ENCODE data around the gene GABRG3.
"Not testable (repeated sequence)": the region's sequence is repeated elsewhere in the genome, so short reads cannot be mapped to it uniquely, and the experiment has no call there.

Gene GABRG3

GRCh38 chr15:27191515-27191914, 220.5 kb downstream of the GABRG3 start:
- not testable (repeated sequence) for DNase-seq

- no peak for DNase-seq
Observed at GRCh38 chr15:27196691-27197090, 225.7 kb downstream of the GABRG3 start.

GRCh38 chr15:27201425-27201824, 230.4 kb downstream of the GABRG3 start:
- no peak for DNase-seq

GRCh38 chr15:27210176-27210575, 239.2 kb downstream of the GABRG3 start:
- no peak for DNase-seq

GRCh38 chr15:27214032-27214431, 243.1 kb downstream of the GABRG3 start:
- DNase-seq = no peak

DNA sequence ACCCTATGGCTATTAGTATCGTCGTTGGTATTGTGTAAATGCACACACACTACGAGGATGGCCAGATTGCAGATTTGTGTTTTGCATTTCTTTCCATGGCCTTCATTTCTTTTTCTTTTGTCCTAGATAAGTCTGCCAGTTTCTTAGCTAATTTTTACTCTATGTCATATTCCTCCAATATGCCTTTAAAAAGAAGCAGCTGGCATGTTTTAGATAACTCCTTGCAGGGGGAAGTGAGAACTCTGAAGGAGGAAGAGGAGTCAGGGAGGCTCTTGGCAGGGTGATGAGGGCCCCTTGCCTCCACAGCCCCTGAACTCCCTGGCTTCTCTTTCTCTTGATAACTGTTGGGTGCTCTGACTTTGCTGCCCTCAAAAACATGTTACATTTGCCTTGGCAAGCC, 244.0 kb downstream of the GABRG3 start:
- no peak for DNase-seq

DNA sequence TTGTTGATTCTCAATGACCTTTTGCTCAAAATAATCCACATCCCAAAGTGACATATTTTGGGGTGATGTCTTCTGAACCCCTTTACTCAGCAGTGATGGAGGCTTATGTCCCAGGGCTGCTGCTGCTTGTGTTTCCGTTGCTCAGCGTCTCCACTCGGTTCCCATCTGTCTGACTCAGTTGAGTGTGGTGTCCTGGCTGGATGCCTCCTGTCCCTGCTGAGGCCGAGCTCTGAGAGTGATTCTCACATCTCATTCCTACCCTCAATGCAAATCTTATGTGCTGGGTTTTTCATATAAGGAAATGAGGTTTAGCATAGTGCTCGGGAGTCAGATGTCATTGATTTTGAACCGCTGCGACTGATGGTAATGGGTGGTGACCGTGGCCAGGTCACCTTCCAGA, 247.4 kb downstream of the GABRG3 start:
- DNase-seq = no peak

DNA sequence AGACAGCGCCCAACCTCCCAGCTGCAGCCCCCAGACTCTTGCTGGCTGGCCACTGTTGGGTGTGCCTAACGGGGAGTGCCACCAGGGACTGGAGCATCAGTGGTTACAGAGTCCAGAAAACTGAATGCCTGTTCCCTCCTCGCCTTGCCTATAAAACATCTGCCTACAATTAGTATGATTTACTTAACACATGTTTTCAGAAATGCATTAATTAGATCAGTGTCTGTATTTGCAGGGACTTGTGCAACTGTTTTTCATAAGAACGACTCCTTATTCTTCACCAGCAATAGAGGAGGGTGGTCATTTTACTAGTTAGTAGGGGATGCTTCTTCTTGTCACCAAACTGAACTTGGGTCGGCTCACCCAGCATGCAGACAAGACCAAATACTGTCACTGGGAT, 248.7 kb downstream of the GABRG3 start:
- DNase-seq = no peak

- DNase-seq = no peak
Observed at GRCh38 chr15:27220199-27220598, 249.2 kb downstream of the GABRG3 start.

- no peak for DNase-seq
Observed at GRCh38 chr15:27222479-27222878, 251.5 kb downstream of the GABRG3 start.

GRCh38 chr15:27223179-27223578, 252.2 kb downstream of the GABRG3 start:
- DNase-seq = no peak

- DNase-seq = no peak
Observed at GRCh38 chr15:27231811-27232210, 260.8 kb downstream of the GABRG3 start.

DNA sequence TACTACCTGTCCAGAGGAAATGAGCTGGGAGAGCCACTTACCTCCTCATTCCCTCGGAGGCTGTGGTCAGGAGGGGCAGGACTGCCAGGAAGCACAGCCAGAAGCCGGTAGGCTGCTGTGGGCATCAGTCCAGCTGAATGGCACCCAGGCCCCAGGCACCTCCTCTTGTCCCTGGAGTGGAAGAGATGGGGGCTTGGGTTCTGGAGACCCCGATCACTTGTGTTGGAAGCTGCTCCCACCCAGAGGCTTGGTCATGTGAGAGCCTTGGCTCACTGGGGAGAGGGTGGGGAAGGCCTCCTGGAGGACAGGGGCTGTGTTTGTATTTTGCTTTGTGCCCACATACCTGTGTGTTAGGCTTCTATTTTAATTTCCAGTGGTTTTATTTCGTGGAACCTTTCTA, 261.9 kb downstream of the GABRG3 start:
- DNase-seq = no peak

- DNase-seq = no peak
Observed at GRCh38 chr15:27234593-27234992, 263.6 kb downstream of the GABRG3 start.

DNA sequence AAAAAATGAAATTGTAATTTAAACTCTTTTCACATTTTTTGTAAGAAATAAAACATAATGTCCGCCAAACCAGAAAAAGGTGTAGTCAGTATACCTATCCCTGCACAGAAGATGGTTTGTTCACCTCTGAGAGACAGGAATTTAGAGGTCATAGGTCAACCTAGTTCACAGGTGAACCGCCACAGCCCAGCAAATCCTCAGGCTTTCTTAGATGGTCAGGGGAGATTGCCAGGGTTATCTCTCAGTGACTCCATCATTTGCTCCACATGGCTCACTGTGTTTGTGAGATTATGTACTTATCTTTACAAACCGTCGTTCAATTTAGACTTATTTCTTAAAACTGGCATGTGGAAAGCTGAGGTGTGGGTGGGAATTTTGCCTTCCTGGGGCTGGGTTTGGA, 264.2 kb downstream of the GABRG3 start:
- DNase-seq = no peak

- DNase-seq = no peak
Observed at GRCh38 chr15:27235681-27236080, 264.7 kb downstream of the GABRG3 start.

- DNase-seq = no peak
Observed at GRCh38 chr15:27237319-27237939, 266.4 kb downstream of the GABRG3 start.

DNA sequence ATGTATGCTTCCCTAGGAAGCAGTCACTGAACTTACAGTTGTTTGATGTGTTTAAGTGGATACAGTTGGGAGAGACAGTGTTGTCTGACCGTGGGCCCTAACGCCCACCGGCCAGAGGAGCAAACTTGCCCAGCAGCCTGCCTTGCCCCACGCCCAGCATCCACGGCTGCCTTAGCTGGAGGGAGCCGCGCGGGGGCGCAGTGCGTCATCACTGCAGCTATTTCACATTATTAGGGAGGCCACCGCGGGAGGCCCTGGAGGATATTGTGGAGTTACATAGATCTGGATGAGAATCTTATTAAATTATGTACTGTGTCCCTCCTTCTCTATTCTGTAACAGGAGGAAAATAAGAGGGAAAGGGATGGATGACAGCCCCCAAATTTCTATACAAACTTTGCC, 267.2 kb downstream of the GABRG3 start:
- no peak for DNase-seq

DNA sequence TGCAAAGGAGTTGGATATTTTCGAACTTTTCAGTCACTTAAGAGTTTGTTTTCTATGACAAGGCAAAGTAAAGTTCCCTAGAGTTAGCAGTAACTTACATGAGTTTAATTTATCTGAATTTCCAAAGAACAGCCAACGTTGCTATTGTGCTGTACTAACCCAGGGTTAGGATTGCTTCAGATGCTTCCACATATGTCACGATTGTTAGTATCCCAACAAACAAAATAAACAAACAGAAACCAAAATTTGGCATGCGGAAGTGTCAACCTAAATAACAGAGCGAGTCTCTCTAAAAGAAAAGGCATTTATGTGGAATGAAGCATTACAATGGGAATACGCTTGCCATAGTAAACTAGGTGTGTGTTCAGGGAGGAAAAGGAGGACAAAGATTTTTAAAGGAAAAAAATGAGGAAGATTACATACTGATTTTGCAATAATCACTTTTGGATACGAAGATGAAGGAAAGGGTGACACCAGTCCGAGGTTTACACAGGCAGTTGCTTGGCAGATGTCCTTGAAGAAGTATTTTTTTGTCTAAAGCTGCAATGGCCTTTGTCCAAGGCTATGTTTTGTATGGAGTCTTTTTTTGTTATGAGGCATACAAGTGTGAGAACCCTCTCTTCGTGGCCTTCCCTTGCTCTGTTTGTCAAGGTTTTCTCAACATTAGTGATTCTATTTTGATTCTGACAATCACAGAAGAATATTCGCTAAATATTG, 267.9 kb downstream of the GABRG3 start:
- DNase-seq = no peak

DNA sequence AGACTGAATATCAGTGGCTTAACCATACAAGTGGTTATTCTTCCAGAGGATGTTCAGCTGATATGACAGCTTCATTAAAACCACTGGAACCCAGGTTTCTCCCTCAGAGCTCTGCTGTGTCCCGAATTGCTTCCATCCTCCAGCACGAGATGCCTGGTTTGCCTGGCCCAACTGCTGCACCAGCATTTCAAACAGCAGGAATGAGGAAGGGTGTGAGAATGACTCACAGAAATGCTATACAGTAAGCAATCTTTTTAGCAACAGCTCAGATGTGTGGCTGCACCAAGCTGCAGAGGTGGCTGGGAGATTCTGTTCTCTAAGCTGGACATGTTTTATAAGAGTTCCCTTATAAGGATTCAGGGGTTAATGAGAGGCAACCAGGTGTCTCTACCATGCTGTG, 271.0 kb downstream of the GABRG3 start:
- DNase-seq = no peak

DNA sequence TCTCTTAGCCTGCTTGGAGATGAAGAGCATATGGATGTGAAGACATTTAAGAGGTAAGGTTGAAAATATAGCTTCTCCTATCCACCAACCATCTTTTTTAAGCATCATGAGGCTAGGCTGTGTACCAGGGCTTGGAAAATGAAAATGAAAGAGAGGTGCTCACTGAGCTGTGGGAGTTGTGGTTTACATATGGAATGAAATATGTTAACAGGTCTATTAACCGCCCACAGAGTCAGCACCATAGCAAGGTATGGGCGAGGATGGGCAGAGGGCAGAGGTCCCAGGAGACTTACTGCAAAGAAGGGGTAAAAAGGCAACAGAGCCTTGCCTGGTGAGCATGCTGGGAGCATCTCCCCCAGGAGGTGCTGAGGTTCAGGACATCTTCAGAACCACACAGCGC, 273.1 kb downstream of the GABRG3 start:
- no peak for DNase-seq

DNA sequence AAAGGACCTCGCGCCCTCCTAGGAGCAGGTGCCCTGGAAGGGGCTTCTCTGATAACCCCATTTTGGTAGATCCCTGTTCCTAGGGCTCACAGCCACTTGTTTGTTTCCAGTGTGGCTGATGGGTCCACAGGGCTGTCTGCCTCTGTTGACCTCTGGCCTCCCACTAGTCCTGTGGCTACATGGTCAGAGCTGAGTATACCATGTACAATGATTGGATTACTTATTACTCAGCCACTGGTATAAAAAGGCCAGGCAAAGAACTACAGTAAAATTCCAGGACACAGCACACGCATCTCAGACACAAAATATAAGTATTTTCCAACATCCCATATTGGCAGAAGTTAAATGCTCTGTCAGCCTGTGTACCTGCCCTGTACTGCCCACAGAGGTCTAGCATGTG, 277.3 kb downstream of the GABRG3 start:
- no peak for DNase-seq

DNA sequence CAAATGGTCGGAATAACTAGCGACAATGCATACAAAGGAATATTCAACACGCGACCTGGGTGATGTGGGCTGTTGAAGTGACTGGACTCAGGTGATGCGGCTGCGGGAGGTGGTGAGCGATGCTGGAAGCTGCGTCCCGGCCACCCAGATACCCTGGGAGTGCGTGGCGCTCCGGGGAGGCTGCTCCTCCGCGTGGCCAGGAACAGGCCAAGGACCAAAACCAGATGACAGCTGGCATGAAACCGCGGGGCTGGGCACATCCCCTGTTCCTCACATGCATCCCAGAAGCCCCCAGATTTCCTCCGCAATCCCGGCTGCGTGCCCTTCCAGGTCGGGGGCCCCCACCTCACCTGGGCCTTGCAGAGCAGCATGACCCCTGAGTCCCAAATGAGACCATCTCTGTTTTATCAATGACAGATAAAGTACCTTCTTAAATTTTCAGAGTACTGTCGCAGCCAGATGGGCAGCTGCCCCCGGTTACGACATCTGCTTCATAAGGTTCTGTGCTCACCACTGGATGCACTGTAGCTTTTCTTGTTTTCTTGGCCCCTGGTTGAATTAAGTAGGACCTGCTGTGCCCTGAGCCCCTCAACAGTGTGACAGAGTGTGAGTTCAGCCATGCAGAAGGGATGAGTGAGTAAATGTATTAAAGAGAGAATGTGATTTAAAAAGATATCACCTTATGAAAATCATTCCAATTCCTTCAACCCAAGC, 278.2 kb downstream of the GABRG3 start:
- no peak for DNase-seq

DNA sequence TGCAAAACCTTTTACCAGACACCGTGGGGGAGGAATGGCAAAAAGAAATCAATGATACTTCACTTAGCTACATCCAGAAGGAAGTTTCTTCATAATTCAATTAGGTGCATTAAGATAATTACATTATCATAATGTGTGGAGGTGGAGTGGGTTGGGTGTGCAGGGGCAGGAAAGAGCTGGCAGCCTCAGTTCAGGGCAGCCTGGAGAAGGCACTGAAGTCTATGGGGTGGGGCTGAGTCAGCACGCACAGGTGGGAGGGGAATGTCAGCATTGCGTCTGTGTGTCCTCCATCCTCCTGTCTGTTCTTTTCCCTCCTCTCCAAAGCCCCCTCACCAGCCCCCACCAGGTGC, 278.8 kb downstream of the GABRG3 start:
- DNase-seq = no peak
